ENCODE data around the gene NSUN7. TPM values are rescaled to one million over a fixed set of nuclear protein-coding genes. Genes with fewer than 3 reads are reported as not detected.

Gene NSUN7
- total RNA-seq, 1 donor from 2014 or later = 5.0 TPM

DNA sequence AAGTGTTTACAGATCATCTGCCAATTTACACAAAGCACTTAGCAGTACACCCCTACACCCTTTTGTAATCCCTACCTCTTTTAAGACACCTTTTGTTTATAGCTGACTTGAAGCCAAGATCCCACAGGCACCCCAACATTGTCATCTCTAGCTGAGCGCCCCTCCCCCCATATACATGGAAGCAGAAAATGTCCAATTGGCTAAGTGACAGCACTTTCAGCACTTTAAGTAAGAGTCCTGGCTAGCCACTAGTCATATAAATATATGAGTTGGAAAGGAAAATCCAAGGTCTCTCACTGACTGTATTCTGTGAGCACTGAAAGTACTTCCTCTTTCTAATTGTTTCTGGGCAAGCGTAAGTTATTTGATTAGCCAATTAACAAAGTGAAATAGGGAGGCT lies 108.2 kb downstream of the NSUN7 start:
- intact Hi-C loops (cut with DNase I) = loop anchor here (5.0 kb wide), 1 partner anchor 39 kb away; no protein-coding TSS in a partner anchor
- Histone ChIP-seq H3K27ac (peak overlapping the region in 1 of 2 donors; percentile 53), H3K9me3 (no peaks in the 10 kb centered on the region), H3K36me3 (peaks cover 0 to 5% of the 10 kb centered on the region in 2 donors), H3K4me3 (no peak overlapping the region), H3K27me3 (no peaks in the 10 kb centered on the region), H3K4me1 (peaks cover 0 to 15% of the 10 kb centered on the region in 2 donors)
- TF ChIP-seq, protein P1, sequence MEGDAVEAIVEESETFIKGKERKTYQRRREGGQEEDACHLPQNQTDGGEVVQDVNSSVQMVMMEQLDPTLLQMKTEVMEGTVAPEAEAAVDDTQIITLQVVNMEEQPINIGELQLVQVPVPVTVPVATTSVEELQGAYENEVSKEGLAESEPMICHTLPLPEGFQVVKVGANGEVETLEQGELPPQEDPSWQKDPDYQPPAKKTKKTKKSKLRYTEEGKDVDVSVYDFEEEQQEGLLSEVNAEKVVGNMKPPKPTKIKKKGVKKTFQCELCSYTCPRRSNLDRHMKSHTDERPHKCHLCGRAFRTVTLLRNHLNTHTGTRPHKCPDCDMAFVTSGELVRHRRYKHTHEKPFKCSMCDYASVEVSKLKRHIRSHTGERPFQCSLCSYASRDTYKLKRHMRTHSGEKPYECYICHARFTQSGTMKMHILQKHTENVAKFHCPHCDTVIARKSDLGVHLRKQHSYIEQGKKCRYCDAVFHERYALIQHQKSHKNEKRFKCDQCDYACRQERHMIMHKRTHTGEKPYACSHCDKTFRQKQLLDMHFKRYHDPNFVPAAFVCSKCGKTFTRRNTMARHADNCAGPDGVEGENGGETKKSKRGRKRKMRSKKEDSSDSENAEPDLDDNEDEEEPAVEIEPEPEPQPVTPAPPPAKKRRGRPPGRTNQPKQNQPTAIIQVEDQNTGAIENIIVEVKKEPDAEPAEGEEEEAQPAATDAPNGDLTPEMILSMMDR (IDR thresholded peaks at IDR 0.05) = no peak
- DNase-seq (ENCODE audit: low spot score in 2 of 2) = peak in 1 of 2 donors; percentile 52

DNA sequence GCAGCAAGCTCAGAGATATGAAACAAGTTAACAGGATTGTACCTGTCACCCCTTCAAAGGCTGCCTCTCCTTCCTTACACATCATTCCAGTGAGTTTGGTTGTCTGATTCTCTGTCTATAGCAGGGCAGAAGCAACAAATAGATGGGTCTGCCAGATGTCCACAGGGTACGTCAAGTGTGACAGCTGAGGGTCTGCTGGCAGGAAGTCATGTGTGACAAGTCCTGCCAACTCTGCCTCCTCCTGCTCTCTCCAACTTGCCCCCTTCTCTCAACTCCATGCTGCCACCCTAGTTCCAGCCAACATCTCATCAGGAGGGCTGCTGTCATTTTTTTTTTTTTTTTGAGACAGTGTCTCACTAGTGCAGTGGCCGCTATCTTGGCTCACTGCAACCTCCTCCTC lies 109.2 kb downstream of the NSUN7 start:
- intact Hi-C loops (cut with DNase I) = loop anchor here (5.0 kb wide), 1 partner anchor 38 kb away; no protein-coding TSS in a partner anchor
- Histone ChIP-seq H3K27ac (no peak overlapping the region), H3K27me3 (no peaks in the 10 kb centered on the region), H3K4me3 (no peak overlapping the region), H3K4me1 (peaks cover 0 to 15% of the 10 kb centered on the region in 2 donors), H3K9me3 (no peaks in the 10 kb centered on the region), H3K36me3 (peaks cover 0 to 8% of the 10 kb centered on the region in 2 donors)
- peak in 1 of 2 donors; percentile 50 for DNase-seq (ENCODE audit: low spot score in 2 of 2)
- TF ChIP-seq, protein P1 (IDR thresholded peaks at IDR 0.05) = no peak

Other genes starting within 250 kb of the NSUN7 start
- gene RBM47, start 120.1 kb upstream of the NSUN7 start, total RNA-seq = 7.1 TPM

Data from ascending aorta (tissue), 2 donors.